ENCODE measurements around the gene SCNN1B. TPM values are rescaled to one million over a fixed set of nuclear protein-coding genes. Genes with fewer than 3 reads are reported as not detected.

SCNN1B gene
- total RNA-seq, 1 experiment from 2014 or later, result 2.5 TPM

DNA sequence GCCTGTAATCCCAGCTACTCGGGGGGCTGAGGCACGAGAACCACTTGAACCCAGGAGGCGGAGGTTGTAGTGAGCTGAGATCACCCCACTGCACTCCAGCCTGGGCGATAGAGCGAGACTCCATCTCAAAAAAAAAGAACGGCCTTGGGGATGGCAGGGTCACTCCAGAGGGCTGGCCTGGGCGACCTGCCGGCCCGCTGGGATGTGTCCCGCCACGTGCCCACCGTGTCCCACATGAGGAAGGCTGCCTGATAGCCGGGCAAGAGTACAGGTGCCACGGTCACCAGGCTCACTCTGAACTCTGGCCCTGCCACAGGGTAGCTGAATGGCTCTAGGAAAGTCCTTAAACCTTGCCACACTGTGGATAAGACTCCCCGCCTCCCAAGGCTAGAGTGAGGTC lies 83.3 kb downstream of the SCNN1B start:
- BruUV-seq (replicated peaks), result no TSS peak
- Histone ChIP-seq H3K27ac (ENCODE audit: low read depth, low read length, poor library complexity, severe bottlenecking) (no peak overlapping the region), H3K27me3 (replicated peaks; ENCODE audit: insufficient read depth, low read depth, low read length, poor library complexity) (no peaks in the 10 kb centered on the region), H3K4me3 (ENCODE audit: low read depth, low read length, poor library complexity, severe bottlenecking) (no peak overlapping the region), H3K36me3 (ENCODE audit: insufficient read depth, low read length, poor library complexity, severe bottlenecking) (no peaks in the 10 kb centered on the region), H3K9me3 (ENCODE audit: low read depth, low read length, poor library complexity, severe bottlenecking) (no peaks in the 10 kb centered on the region), H3K4me1 (ENCODE audit: insufficient read depth, low read length, poor library complexity, severe bottlenecking) (no peaks in the 10 kb centered on the region)
- no peak for TF ChIP-seq EZH2 (IDR thresholded peaks at IDR 0.05; ENCODE audit: borderline replicate concordance, low read depth, low read length, poor library complexity, severe bottlenecking)
- TF ChIP-seq, protein P1, sequence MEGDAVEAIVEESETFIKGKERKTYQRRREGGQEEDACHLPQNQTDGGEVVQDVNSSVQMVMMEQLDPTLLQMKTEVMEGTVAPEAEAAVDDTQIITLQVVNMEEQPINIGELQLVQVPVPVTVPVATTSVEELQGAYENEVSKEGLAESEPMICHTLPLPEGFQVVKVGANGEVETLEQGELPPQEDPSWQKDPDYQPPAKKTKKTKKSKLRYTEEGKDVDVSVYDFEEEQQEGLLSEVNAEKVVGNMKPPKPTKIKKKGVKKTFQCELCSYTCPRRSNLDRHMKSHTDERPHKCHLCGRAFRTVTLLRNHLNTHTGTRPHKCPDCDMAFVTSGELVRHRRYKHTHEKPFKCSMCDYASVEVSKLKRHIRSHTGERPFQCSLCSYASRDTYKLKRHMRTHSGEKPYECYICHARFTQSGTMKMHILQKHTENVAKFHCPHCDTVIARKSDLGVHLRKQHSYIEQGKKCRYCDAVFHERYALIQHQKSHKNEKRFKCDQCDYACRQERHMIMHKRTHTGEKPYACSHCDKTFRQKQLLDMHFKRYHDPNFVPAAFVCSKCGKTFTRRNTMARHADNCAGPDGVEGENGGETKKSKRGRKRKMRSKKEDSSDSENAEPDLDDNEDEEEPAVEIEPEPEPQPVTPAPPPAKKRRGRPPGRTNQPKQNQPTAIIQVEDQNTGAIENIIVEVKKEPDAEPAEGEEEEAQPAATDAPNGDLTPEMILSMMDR (conservative IDR thresholded peaks at IDR 0.05; ENCODE audit: low read depth, low read length), result no peak
- ChIA-PET CTCF (interaction anchor here (0.6 kb wide), 1 partner anchor 152 kb away, joined by 3 read pairs; no protein-coding TSS in a partner anchor), POLR2A (ENCODE audit: low non-redundant PET) (no interaction called here)
- intact Hi-C loops (cut with micrococcal nuclease; ENCODE audit: unreplicated experiment), result no loop called here
- DNase-seq (ENCODE audit: low spot score), result no peak

DNA sequence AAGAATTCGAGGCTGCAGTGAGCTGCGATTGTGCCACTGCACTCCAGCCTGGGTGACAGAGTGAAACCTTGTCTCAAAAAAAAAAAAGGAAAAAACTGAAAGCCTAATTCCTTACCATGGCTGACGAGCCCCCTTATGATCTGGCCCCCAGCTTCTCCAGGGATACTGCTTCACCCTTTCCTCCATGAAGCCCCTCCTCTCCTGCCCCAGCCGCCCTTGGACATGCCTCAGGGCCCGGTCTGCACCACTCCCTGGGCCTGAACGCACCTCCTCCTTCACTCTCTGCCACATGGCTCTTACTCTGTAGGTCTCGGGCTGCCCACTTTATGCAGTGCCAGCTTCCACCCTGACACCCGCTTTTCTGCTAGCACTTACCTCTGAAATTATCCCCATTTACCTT lies 85.6 kb downstream of the SCNN1B start:
- H3K4me3 ChIP-seq (ENCODE audit: low read depth, low read length, poor library complexity, severe bottlenecking), result no peak overlapping the region
- BruUV-seq (replicated peaks), result no TSS peak
- intact Hi-C loops (cut with micrococcal nuclease; ENCODE audit: unreplicated experiment), result no loop called here
- POLR2A ChIA-PET (ENCODE audit: low non-redundant PET), result no interaction called here
- peaks cover 13% of the 10 kb centered on the region for H3K36me3 ChIP-seq (ENCODE audit: insufficient read depth, low read length, poor library complexity, severe bottlenecking)
- no peaks in the 10 kb centered on the region for H3K4me1 ChIP-seq (ENCODE audit: insufficient read depth, low read length, poor library complexity, severe bottlenecking)
- CTCF ChIA-PET, result no interaction called here
- H3K27ac ChIP-seq (ENCODE audit: low read depth, low read length, poor library complexity, severe bottlenecking), result no peak overlapping the region
- TF ChIP-seq, protein P1 (conservative IDR thresholded peaks at IDR 0.05; ENCODE audit: low read depth, low read length), result no peak
- TF ChIP-seq EZH2 (IDR thresholded peaks at IDR 0.05; ENCODE audit: borderline replicate concordance, low read depth, low read length, poor library complexity, severe bottlenecking), result no peak
- H3K9me3 ChIP-seq (ENCODE audit: low read depth, low read length, poor library complexity, severe bottlenecking), result no peaks in the 10 kb centered on the region
- no peaks in the 10 kb centered on the region for H3K27me3 ChIP-seq (replicated peaks; ENCODE audit: insufficient read depth, low read depth, low read length, poor library complexity)
- DNase-seq (ENCODE audit: low spot score), result no peak

DNA sequence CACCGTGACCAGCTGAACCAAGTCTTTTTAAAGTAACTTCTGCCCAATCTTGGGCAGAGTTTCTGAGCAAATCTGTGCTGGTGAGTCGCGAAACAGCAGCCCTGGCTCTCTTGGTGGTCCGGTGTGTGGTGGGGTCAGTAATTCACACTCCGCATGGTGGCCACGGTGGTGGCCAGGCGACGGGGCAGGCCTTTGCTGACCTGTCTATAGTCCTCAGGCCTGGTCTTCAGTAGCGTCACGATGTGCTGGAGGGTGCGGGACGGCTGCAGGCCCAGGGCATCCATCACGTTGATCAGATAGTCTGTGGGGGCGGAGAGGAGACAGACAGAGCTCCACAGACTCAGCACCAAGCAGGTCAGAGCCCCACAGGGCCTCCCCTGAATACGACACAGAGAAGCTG lies 86.7 kb downstream of the SCNN1B start:
- TF ChIP-seq EZH2 (IDR thresholded peaks at IDR 0.05; ENCODE audit: borderline replicate concordance, low read depth, low read length, poor library complexity, severe bottlenecking), result no peak
- TF ChIP-seq, protein P1 (conservative IDR thresholded peaks at IDR 0.05; ENCODE audit: low read depth, low read length), result no peak
- no TSS peak for BruUV-seq (replicated peaks)
- no peak overlapping the region for H3K4me3 ChIP-seq (ENCODE audit: low read depth, low read length, poor library complexity, severe bottlenecking)
- H3K27ac ChIP-seq (ENCODE audit: low read depth, low read length, poor library complexity, severe bottlenecking), result no peak overlapping the region
- H3K4me1 ChIP-seq (ENCODE audit: insufficient read depth, low read length, poor library complexity, severe bottlenecking), result no peaks in the 10 kb centered on the region
- no peak for DNase-seq (ENCODE audit: low spot score)
- CTCF ChIA-PET, result interaction anchor here (0.6 kb wide), 2 partner anchors 39 to 169 kb away, joined by 3 to 6 read pairs; partner anchors contain the start of gene UBFD1
- intact Hi-C loops (cut with micrococcal nuclease; ENCODE audit: unreplicated experiment), result no loop called here
- H3K36me3 ChIP-seq (ENCODE audit: insufficient read depth, low read length, poor library complexity, severe bottlenecking), result peaks cover 20% of the 10 kb centered on the region
- POLR2A ChIA-PET (ENCODE audit: low non-redundant PET), result no interaction called here
- H3K9me3 ChIP-seq (ENCODE audit: low read depth, low read length, poor library complexity, severe bottlenecking), result no peaks in the 10 kb centered on the region
- H3K27me3 ChIP-seq (replicated peaks; ENCODE audit: insufficient read depth, low read depth, low read length, poor library complexity), result no peaks in the 10 kb centered on the region
